HG03460 (cell line): ENCODE results near the gene ART1.

Experiments
- ATAC-seq: cut with Tn5 transposase; IDR thresholded peaks from one replicate; pipeline ENCODE4 v1.9.1; 2021; ENCODE audit not compliant: unreplicated experiment

ART1 gene

GRCh38 chr11:3664032-3664630, 19.2 kb downstream of the ART1 start:
- ATAC-seq = no peak

- ATAC-seq = no peak
Measured at GRCh38 chr11:3665336-3666022, 20.6 kb downstream of the ART1 start.

- no peak for ATAC-seq
Measured at GRCh38 chr11:3666023-3666530, 21.1 kb downstream of the ART1 start.

- no peak for ATAC-seq
Measured at GRCh38 chr11:3667149-3668035, 22.5 kb downstream of the ART1 start.

GRCh38 chr11:3669128-3669527, 24.2 kb downstream of the ART1 start:
- no peak for ATAC-seq

- no peak for ATAC-seq
Measured at GRCh38 chr11:3669742-3670183, 24.8 kb downstream of the ART1 start.

GRCh38 chr11:3671334-3672254, 26.7 kb downstream of the ART1 start, which contains the start of gene CHRNA10:
TSS of gene CHRNA10 (minus strand) at chr11:3671384. CDS start at chr11:3671312, 72 bp downstream.
- ATAC-seq = no peak

- no peak for ATAC-seq
Measured at GRCh38 chr11:3674189-3674588, 29.3 kb downstream of the ART1 start.

- ATAC-seq = no peak
Measured at GRCh38 chr11:3675971-3676370, 31.0 kb downstream of the ART1 start.

- no peak for ATAC-seq
Measured at GRCh38 chr11:3679077-3679476, 34.1 kb downstream of the ART1 start.

GRCh38 chr11:3683039-3683438, 38.1 kb downstream of the ART1 start:
- ATAC-seq = no peak

GRCh38 chr11:3684129-3684818, 39.3 kb downstream of the ART1 start:
- no peak for ATAC-seq

- no peak for ATAC-seq
Measured at GRCh38 chr11:3684819-3685172, 39.9 kb downstream of the ART1 start.

- no peak for ATAC-seq
Measured at GRCh38 chr11:3685923-3686322, 41.0 kb downstream of the ART1 start.

- ATAC-seq = no peak
Measured at GRCh38 chr11:3686751-3687150, 41.8 kb downstream of the ART1 start.

GRCh38 chr11:3700410-3700809, 55.5 kb downstream of the ART1 start:
- ATAC-seq = no peak

- no peak for ATAC-seq
Measured at GRCh38 chr11:3700910-3701309, 56.0 kb downstream of the ART1 start.

- no peak for ATAC-seq
Measured at GRCh38 chr11:3703383-3703782, 58.5 kb downstream of the ART1 start.

GRCh38 chr11:3707176-3707575, 62.2 kb downstream of the ART1 start:
- ATAC-seq = no peak

- no peak for ATAC-seq
Measured at GRCh38 chr11:3709977-3710376, 65.0 kb downstream of the ART1 start.
